HUES64 (cell line): ENCODE data around the gene KRT83.

Experiments used
- H3K27ac ChIP-seq: 2 replicates; pipeline ENCODE4 v1.7.0; 2013; ENCODE audit warnings: low read depth, low read length, inconsistent platforms
- H3K27me3 ChIP-seq: 2 replicates; pipeline ENCODE4 v1.6.1; 2013; ENCODE audit warnings: mild to moderate bottlenecking, low read length; ENCODE audit not compliant: insufficient read depth
- H3K36me3 ChIP-seq: 2 replicates; pipeline ENCODE4 v1.6.1; 2013; ENCODE audit warnings: mild to moderate bottlenecking, low read length; ENCODE audit not compliant: insufficient read depth
- H3K4me1 ChIP-seq: 2 replicates; pipeline ENCODE4 v1.6.1; 2013; ENCODE audit warnings: mild to moderate bottlenecking, low read length, moderate library complexity; ENCODE audit not compliant: insufficient read depth
- H3K4me3 ChIP-seq: 2 replicates; pipeline ENCODE4 v1.5.1; 2013; ENCODE audit warnings: mild to moderate bottlenecking, low read length, moderate library complexity
- H3K9ac ChIP-seq: 2 replicates; pipeline ENCODE4 v1.6.1; 2013; ENCODE audit warnings: mild to moderate bottlenecking, low read depth, low read length
- H3K9me3 ChIP-seq: 2 replicates; pipeline ENCODE4 v1.6.1; 2013; ENCODE audit warnings: low read depth, low read length; ENCODE audit not compliant: insufficient read depth
- WGBS: fragments of 150-250, 120-280 bp; methylation state at CpG from one replicate; pipeline ENCODE4 v1.1.7; 2013; ENCODE audit warnings: missing lambda C conversion rate; 5-methylcytosine and 5-hydroxymethylcytosine counted together

KRT83 gene

DNA sequence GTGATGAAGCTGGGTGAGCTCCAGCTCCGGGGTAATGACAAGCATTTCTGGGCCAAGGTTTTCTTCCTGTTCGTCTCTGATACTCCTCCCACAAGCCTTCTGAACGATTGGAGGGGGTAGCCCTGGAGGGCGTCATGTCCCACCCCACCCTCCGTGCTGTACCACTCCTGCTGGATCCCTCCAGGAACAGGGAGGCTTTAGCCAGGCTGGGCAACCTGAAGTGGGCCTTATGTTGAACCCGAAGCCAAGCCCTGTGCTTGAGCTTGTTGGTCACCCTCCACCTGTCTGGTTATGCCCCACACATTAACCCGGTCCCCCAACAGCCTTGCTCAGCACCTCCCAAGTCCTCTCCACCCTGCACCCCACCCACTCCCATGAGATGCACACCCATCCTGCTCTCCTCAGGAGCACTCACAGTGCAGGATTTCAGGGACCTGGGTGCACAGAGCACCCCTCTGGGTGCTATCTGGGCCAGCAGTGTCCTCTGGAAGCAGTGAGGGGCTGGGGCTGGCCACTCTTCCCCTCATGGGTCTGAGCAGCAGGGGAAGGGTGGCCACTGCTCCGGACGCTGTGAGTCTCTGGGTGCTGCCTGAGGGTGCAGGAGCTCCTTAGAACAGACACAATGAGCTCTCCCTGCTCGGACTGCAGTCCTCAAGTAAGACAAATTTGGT lies 6.8 kb upstream of the KRT83 start:
- 79% methylated on average over 10 of the region's 10 CpGs for WGBS
- Histone ChIP-seq H3K36me3 (no peaks in the 10 kb centered on the region), H3K27ac (no peak overlapping the region), H3K9me3 (no peaks in the 10 kb centered on the region), H3K27me3 (no peaks in the 10 kb centered on the region), H3K4me1 (no peaks in the 10 kb centered on the region), H3K9ac (no peak overlapping the region), H3K4me3 (no peak overlapping the region)

DNA sequence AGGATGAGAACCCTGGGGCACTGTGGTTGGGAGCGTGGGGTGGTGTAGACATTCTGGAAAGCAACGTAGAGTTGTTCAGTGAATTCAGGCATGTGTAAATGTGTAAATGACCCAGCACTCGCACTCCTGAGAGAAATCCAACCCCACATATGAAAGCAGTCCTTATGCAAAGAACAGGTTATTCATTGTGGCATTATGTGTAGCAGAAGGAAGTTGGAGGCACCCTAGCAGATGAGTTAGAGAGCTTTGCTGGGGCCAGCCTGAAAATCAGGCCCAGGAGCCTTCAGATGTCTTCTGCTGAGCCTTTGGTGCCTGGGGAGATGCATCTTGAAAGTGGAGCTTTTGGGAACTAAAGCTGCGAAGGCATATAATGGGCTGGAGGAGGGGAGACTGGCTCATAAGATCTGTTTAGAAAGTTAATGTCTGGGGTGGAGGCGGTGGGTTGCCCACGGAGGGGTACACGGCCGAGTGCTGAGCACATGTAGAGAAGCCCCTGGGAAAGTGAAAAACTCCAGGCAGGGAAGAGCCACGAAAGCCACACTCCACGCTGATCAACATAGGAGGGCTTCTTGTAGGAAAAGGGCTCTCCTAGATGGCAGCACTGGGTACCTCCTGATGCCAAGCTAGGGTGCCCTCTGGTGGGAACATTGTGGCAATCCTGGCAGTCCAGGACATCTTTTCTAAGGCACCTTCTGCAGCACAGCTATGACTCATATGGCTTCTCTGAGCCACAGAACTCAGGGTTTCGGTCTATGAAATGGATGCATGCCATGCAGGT lies 6.0 kb upstream of the KRT83 start:
- WGBS, result 44% methylated on average over 10 of the region's 11 CpGs
- no peaks in the 10 kb centered on the region for H3K27me3 ChIP-seq
- no peak overlapping the region for H3K4me3 ChIP-seq

DNA sequence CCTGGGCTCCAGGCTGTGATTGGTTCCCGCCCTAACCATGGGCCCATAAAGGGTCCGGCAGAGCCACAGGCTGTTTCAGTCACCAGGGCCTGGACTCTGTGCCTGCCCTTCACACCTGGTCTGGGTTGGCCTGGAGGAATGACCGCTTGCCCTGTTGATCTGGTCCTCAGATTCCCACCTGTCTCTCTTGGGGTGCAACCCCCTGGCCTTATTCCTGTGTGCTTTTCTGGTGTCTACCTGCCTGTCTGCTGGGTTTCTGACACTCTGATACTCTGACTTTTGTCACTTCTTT lies 2.9 kb upstream of the KRT83 start:
- Histone ChIP-seq H3K4me3 (no peak overlapping the region), H3K27me3 (no peaks in the 10 kb centered on the region), H3K9me3 (no peaks in the 10 kb centered on the region), H3K9ac (no peak overlapping the region), H3K4me1 (no peaks in the 10 kb centered on the region), H3K36me3 (no peaks in the 10 kb centered on the region), H3K27ac (no peak overlapping the region)
- WGBS, result 87% methylated on average over 3 of the region's 3 CpGs

More for the DNA sequence above, 6.0 kb upstream of the KRT83 start:
- Histone ChIP-seq H3K9ac (no peak overlapping the region), H3K9me3 (no peaks in the 10 kb centered on the region), H3K27ac (no peak overlapping the region), H3K4me1 (no peaks in the 10 kb centered on the region), H3K36me3 (no peaks in the 10 kb centered on the region)

DNA sequence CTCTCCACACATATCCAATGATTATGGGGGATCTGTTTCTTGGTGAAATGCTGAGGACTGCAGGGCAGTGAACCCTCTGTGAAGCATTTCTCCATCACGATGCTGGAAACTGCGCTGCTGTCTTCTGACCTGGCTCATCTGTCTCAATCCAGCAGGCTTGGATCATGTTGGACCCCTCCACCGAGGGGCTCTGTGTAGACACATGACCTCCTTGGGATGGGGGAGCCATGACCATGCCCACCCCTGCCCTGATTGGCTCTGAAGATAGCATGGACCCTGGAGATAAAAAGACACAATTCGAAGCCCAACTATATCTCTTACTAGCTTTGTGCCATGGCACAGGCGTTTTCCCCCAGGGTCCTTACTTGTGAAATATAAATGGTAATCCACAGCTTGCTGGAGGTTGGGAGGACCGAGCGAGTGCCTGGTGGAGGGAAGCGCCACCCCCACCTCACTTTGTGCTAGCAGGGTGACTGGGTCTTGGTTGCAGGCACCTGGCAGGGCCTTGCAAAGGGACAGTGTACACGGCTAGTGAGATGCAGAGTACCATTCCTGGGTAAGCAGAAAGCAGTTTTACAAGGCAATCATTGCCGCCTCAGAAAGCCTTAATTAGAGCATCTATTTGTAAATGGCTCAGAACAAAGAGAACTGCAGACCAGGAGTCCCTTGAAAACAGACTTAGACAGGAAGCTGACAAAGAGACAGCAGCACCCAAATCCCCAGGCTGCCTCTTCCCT lies 2.4 kb upstream of the KRT83 start:
- H3K27me3 ChIP-seq, result no peaks in the 10 kb centered on the region
- no peaks in the 10 kb centered on the region for H3K9me3 ChIP-seq
- no peak overlapping the region for H3K4me3 ChIP-seq
- H3K9ac ChIP-seq, result no peak overlapping the region
- no peaks in the 10 kb centered on the region for H3K36me3 ChIP-seq
- H3K27ac ChIP-seq, result no peak overlapping the region
- WGBS, result 91% methylated on average over 10 of the region's 10 CpGs
- no peaks in the 10 kb centered on the region for H3K4me1 ChIP-seq

DNA sequence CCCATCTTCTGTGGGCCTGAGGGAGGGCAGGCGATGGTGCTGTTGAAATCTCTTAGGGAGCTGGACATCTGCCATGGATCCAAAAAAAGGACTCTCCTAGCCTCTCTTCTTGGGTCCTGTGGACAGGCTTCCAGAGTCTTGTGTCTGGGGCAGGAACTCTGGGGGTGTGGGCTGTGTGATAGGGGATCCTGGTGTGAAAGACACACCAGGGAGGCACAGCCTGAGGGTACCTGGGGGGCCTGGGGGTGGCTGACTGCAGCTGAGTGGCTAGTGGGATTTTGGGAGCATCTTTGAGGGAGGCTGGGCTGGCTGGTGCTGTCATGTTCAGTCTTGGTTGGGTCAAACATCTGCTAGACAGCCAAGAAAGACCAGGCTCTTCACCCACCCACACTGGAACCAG lies 1.8 kb upstream of the KRT83 start:
- H3K27me3 ChIP-seq, result no peaks in the 10 kb centered on the region
- H3K9ac ChIP-seq, result no peak overlapping the region
- H3K9me3 ChIP-seq, result no peaks in the 10 kb centered on the region
- 83% methylated on average over 1 of the region's 1 CpG for WGBS
- no peak overlapping the region for H3K27ac ChIP-seq
- H3K4me1 ChIP-seq, result no peaks in the 10 kb centered on the region
- no peak overlapping the region for H3K4me3 ChIP-seq
- H3K36me3 ChIP-seq, result no peaks in the 10 kb centered on the region

DNA sequence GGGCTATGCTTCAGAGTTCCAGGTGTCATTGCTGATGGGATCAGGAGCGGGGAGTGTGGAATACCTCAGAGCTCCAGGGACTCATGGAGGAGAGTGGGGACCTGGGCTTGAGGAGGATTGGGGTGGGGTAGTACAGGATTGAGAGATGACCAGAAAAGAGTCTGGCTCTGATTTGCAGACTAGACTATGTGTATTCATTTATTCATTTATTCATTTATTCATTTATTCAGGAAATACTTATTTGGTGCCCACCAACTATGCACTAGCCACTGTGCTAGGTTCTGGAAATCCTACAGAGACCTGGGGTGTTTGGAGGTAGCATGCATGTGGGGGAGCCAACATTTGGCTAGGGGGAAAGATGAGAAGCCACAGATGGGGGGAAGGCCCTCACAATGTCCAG lies 871 bp upstream of the KRT83 start:
- Histone ChIP-seq H3K36me3 (no peaks in the 10 kb centered on the region), H3K9me3 (no peaks in the 10 kb centered on the region), H3K4me3 (no peak overlapping the region), H3K27me3 (no peaks in the 10 kb centered on the region), H3K4me1 (no peaks in the 10 kb centered on the region), H3K9ac (no peak overlapping the region), H3K27ac (no peak overlapping the region)
- 91% methylated on average over 1 of the region's 1 CpG for WGBS

DNA sequence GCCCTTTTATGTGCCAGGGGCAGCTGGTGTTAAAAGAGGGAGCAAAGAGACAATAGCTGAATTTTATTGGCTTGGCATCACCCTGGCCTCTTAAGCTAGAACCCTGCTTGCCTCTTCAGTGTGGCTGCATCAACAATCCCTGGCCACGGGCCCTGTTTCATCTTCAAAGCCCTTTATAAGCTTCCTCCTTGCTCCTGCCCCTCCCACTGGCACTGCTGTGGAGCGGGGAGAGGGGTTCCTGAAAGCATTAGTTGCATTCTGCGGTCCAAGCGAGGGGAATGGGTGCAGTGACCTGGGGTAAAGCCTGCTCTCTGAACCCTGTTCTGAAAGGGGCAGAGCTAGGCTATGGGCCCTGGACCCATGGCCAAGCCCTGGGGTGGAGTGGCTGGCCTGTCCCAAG lies 220 bp upstream of the KRT83 start:
- H3K9ac ChIP-seq, result no peak overlapping the region
- H3K4me1 ChIP-seq, result no peaks in the 10 kb centered on the region
- H3K4me3 ChIP-seq, result no peak overlapping the region
- H3K27ac ChIP-seq, result no peak overlapping the region
- WGBS, result 75% methylated on average over 4 of the region's 4 CpGs
- H3K27me3 ChIP-seq, result no peaks in the 10 kb centered on the region
- no peaks in the 10 kb centered on the region for H3K9me3 ChIP-seq
- no peaks in the 10 kb centered on the region for H3K36me3 ChIP-seq

DNA sequence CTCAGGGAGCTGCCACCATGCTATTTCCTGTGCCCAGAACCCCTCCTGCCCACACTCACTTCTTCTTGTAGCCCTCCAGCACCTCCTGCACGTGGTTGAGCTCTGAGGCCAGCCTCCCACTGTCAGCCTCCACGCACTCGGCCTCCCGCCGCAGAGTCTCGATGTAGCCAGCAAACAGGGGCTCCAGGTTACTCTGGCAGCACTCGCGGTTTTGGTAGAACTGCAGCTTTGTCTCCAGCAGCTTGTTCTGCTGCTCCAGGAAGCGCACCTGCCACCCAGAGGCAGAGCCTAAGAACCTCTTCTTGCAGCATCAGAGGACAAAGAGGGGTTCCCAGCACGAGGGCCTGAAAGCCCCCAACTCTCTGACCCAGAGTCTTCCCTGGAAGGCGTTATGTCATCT lies 2.1 kb downstream of the KRT83 start:
- Histone ChIP-seq H3K4me3 (no peak overlapping the region), H3K9ac (no peak overlapping the region), H3K36me3 (no peaks in the 10 kb centered on the region), H3K4me1 (no peaks in the 10 kb centered on the region), H3K27ac (no peak overlapping the region), H3K27me3 (no peaks in the 10 kb centered on the region), H3K9me3 (no peaks in the 10 kb centered on the region)
- 78% methylated on average over 11 of the region's 11 CpGs for WGBS

DNA sequence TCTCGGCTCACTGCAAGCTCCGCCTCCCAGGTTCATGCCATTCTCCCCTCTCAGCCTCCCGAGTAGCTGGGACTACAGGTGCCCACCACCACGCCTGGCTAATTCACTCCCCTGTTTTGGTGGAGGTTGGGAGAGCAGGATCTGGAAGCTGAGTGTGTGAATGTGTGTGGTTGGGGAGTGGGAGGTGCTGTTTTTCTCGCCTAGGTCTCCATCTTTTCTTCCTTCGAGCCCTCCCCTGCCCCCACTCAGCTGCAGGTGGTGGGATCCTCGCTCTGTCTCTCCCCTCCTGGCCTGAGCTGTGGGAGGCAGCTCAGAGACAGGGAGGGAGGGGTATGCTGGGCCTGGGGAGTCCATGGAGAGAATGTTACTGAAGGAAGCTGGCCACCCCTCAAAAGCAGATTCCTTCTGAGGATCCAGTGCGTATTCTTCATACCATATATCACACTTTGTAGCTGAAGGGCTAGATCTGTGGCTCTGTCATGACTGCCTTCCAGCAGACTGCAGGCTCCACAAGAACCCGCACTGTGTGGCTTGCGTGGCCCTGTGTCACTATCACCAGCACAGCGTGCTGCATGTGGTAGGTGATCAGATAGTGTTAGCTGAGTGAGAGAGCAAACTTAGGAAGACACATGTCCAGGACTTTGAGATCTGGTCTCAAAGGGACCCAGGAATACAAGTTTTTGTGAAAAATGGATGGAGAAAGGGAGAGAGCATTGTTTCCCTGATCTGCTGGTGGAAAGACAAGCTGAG lies 2.8 kb downstream of the KRT83 start:
- WGBS, result 95% methylated on average over 8 of the region's 11 CpGs
- H3K9ac ChIP-seq, result no peak overlapping the region
- H3K4me1 ChIP-seq, result no peaks in the 10 kb centered on the region
- no peaks in the 10 kb centered on the region for H3K27me3 ChIP-seq
- H3K9me3 ChIP-seq, result no peaks in the 10 kb centered on the region
- no peak overlapping the region for H3K4me3 ChIP-seq
- H3K27ac ChIP-seq, result no peak overlapping the region
- H3K36me3 ChIP-seq, result no peaks in the 10 kb centered on the region

DNA sequence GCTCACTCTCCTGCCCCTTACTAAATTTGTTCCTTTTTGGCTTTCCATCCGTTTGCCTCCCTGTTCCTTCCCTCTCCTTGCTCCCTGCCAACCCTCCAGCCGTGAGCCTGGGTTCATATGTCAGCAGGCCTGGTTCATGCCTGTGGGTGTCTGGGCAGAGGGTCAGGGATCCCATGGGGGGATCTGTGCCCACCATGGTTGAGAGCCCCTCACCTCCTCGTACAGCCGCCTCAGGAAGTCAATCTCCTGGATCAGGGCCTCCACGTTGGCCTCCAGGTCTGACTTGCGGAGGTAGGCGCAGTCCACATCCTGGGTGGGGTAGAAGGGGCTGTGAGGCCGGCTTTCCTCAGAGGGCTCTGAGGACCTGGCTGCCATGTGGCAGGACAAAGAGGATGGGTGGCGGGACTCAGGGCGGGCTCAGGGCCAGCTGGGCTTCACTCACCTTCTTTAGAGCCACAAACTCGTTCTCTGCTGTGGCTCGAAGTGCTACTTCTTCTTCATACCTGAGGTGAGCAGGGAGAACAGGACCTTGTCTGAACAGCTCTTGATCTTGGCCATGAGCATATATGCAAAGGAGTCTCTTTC lies 3.6 kb downstream of the KRT83 start:
- Histone ChIP-seq H3K9ac (no peak overlapping the region), H3K36me3 (no peaks in the 10 kb centered on the region), H3K27me3 (no peaks in the 10 kb centered on the region), H3K27ac (no peak overlapping the region), H3K4me3 (no peak overlapping the region), H3K4me1 (no peaks in the 10 kb centered on the region), H3K9me3 (no peaks in the 10 kb centered on the region)
- WGBS, result 86% methylated on average over 12 of the region's 12 CpGs

DNA sequence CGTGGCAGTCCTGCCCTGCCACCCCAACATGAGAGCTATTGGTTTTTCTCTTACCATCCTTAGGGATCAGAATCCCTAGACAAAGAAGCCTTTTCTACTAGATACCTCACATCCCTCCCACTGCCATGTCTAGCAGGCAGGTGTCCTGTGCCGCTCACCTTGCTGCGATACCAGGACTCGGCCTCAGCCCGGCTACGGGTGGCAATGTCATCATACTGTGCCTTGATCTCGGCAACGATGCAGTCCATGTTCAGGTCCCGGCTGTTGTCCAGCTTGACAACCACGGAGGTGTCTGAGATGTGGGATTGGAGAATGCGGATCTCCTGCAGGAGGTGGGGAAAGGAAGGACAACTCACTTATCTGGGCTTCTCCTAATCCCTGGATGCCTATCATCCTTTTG lies 4.5 kb downstream of the KRT83 start:
- Histone ChIP-seq H3K9me3 (no peaks in the 10 kb centered on the region), H3K9ac (no peak overlapping the region), H3K36me3 (no peaks in the 10 kb centered on the region), H3K27ac (no peak overlapping the region), H3K27me3 (no peaks in the 10 kb centered on the region), H3K4me3 (no peak overlapping the region), H3K4me1 (no peaks in the 10 kb centered on the region)
- 76% methylated on average over 10 of the region's 11 CpGs for WGBS
